NT2/D1 (cell line): ENCODE data around the gene MAK.

ENCODE experiments used
- DNase-seq: peaks from one replicate; pipeline ENCODE4 v3.0.0-alpha.2; 2011; ENCODE audit warnings: low read depth, low spot score
- H3K27me3 ChIP-seq: 2 replicates; pipeline ENCODE4 v1.6.0; 2011; ENCODE audit warnings: mild to moderate bottlenecking; ENCODE audit not compliant: insufficient read length, insufficient read depth
- H3K36me3 ChIP-seq: 2 replicates; pipeline ENCODE4 v1.6.1; 2011; ENCODE audit warnings: mild to moderate bottlenecking, low read length, mixed read lengths; ENCODE audit not compliant: insufficient read depth, insufficient read length
- H3K4me1 ChIP-seq: 2 replicates; pipeline ENCODE4 v1.5.1; 2011; ENCODE audit not compliant: insufficient read depth, insufficient read length
- H3K4me3 ChIP-seq: 2 replicates; pipeline ENCODE4 v1.5.1; 2011; ENCODE audit warnings: low read depth; ENCODE audit not compliant: insufficient read length
- H3K9ac ChIP-seq: 2 replicates; pipeline ENCODE4 v1.6.0; 2011; ENCODE audit warnings: low read depth; ENCODE audit not compliant: insufficient read length
- H3K9me3 ChIP-seq: 2 replicates; pipeline ENCODE4 v1.5.1; 2011; ENCODE audit warnings: mild to moderate bottlenecking, low read length; ENCODE audit not compliant: insufficient read depth
- SUZ12 ChIP-seq: IDR thresholded peaks from 2 replicates; pipeline ENCODE4 v1.6.1; 2011; ENCODE audit not compliant: insufficient read length, insufficient read depth; ENCODE audit errors: extremely low read depth
- YY1 ChIP-seq: IDR thresholded peaks from 2 replicates; pipeline ENCODE4 v1.6.1; 2011; ENCODE audit not compliant: insufficient read length, insufficient read depth
- ZNF274 ChIP-seq: IDR thresholded peaks from 2 replicates; pipeline ENCODE4 v1.6.1; 2011; ENCODE audit warnings: mild to moderate bottlenecking, low read depth, low read length

Gene MAK

DNA sequence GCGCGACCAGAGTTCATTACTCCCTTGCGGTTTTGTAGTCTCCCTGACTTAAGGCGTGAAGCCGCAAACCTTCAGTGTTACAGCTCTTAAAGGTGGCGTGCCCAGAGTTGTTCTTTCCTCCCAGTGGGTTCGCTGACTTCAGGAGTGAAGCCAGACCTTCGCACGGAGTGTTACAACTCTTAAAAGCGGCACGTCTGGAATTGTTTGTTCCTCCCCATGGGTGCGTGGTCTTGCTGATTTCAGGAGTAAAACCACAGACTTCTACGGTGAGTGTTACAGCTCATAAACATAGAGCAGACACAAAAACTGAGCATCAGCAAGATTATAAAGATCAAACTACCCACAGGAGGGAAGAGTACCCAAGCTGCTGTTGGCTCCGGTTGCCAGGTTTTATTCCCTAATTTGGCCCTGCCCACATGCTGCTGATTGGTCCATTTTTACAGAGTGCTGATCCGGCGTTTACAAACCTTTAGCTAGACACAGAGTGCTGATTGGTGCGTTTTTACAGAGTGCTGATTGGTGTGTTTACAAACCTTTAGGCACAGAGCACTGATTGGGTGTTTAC lies 105.1 kb downstream of the MAK start:
- Histone ChIP-seq H3K27me3 (no peaks in the 10 kb centered on the region), H3K9me3 (no peaks in the 10 kb centered on the region), H3K36me3 (peaks cover 52% of the 10 kb centered on the region), H3K4me3 (no peak overlapping the region), H3K4me1 (no peaks in the 10 kb centered on the region), H3K9ac (no peak overlapping the region)
- no peak for DNase-seq
- TF ChIP-seq YY1 (no peak), ZNF274 (no peak), SUZ12 (no peak)

DNA sequence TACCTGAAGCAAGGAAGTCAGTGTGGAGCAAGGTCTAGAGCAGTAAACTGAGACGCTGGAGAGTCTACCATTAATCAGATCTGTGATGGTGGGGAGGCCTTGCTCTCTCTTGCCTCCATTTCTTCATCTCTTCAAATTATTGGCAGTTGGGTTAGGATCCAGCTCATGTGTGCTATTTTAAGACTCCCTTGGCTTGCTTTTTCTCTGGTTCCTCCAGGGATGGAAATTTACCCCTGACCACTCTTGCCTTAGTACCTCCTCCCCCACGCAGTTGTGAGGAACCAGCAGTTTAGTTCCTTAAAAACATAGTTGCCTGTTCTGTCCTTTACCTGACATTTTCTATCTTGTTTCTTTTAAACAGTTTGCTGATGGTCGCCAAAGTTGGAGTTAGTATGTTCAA lies 108.1 kb downstream of the MAK start:
- peaks cover 75% of the 10 kb centered on the region for H3K36me3 ChIP-seq
- no peak overlapping the region for H3K4me3 ChIP-seq
- TF ChIP-seq SUZ12 (no peak), YY1 (no peak), ZNF274 (no peak)
- no peaks in the 10 kb centered on the region for H3K4me1 ChIP-seq
- H3K9me3 ChIP-seq = no peaks in the 10 kb centered on the region
- no peaks in the 10 kb centered on the region for H3K27me3 ChIP-seq
- H3K9ac ChIP-seq = no peak overlapping the region
- DNase-seq = no peak

GRCh38 chr6:10725716-10726115 lies 112.6 kb downstream of the MAK start:
- no peak overlapping the region for H3K4me3 ChIP-seq
- no peak for TF ChIP-seq ZNF274
- H3K27me3 ChIP-seq = no peaks in the 10 kb centered on the region
- peaks cover 3% of the 10 kb centered on the region; the same call in 1 of the 2 replicates for H3K9me3 ChIP-seq
- H3K9ac ChIP-seq = no peak overlapping the region
- no peak for DNase-seq
- peaks cover 58% of the 10 kb centered on the region for H3K36me3 ChIP-seq
- no peaks in the 10 kb centered on the region for H3K4me1 ChIP-seq

DNA sequence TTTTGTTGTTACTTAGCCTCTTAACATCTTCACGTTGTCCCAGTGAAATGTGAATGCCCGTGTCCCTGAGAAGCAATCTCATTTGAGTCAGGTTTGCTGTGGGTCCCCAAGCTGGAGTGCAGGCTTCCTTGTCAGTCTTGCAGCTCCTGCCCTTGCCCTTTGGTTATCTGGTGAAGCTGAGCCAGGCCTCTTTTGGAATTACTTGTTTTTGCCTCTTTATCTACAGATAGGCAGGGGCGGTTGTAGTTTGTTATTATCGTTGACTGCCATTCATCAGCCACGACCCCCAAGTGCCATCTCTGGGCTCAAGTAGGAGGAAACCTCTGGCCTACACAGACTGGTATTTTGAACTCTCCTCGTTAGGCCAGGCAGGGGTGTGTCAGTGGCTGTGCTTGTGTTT lies 113.3 kb downstream of the MAK start:
- DNase-seq = no peak
- Histone ChIP-seq H3K36me3 (peaks cover 52% of the 10 kb centered on the region), H3K9me3 (peaks cover 3% of the 10 kb centered on the region; the same call in 1 of the 2 replicates), H3K27me3 (no peaks in the 10 kb centered on the region), H3K4me1 (no peaks in the 10 kb centered on the region), H3K4me3 (no peak overlapping the region), H3K9ac (no peak overlapping the region)
- TF ChIP-seq ZNF274 = no peak
- no peak for TF ChIP-seq YY1
- no peak for TF ChIP-seq SUZ12

- H3K27me3 ChIP-seq = no peaks in the 10 kb centered on the region
- H3K9ac ChIP-seq = peak overlapping the region; percentile 71
- no peak for DNase-seq
- H3K4me1 ChIP-seq = no peaks in the 10 kb centered on the region
- H3K4me3 ChIP-seq = peak overlapping the region; percentile 70
- H3K36me3 ChIP-seq = peaks cover 38% of the 10 kb centered on the region
- no peak for TF ChIP-seq YY1
- no peak for TF ChIP-seq SUZ12
- no peak for TF ChIP-seq ZNF274
- H3K9me3 ChIP-seq = peaks cover 16% of the 10 kb centered on the region
These were observed 114.8 kb downstream of the MAK start for GRCh38 chr6:10723567-10723881.

DNA sequence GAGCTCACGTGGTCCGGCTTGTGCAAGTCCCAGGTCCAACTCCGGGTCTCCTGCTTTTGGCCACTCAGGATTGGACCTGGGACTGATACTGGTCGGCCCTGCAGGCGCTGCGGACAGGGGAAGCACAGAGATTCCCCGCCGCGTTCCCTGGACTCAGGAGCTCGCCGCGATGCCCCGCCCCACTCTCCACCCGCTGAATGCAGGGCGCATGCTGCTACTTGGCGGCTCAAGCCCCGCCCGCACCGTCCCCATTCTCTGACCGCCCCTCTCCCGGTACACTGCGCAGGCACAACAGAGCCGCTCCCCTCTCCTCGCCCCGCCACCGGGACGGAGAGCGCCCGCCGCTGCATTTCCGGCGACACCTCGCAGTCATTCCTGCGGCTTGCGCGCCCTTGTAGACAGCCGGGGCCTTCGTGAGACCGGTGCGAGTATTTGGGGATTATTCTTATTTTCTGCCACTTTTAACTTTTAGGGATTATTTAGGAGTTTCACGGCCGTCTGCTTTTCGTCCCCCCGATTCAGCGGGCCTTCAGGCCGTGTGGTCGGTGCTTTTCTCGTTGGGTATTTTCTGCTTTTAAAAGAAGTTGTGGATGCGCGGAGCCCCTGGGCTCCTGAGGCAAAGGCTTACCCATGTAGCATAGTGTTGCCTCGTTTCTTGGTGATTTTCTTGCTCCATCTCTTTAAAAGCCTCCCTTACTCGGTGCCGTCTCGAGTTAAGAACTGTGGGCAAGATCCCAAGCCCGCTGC lies 115.3 kb downstream of the MAK start, which contains the start of gene TMEM14C:
Gene TMEM14C (plus strand): TSS at position 251 of the 747 bp plus-strand sequence. CDS start 1,544 bp downstream, outside the sequence.
- Histone ChIP-seq H3K36me3 (peaks cover 33% of the 10 kb centered on the region), H3K4me3 (peak within 1 kb of the TSS; percentile 70), H3K9me3 (peaks cover 22% of the 10 kb centered on the region), H3K27me3 (no peaks in the 10 kb centered on the region), H3K9ac (peak within 1 kb of the TSS; percentile 71), H3K4me1 (no peaks in the 10 kb centered on the region)
- no peak for TF ChIP-seq SUZ12
- no peak for TF ChIP-seq YY1
- no peak for TF ChIP-seq ZNF274
- peak; percentile 96 for DNase-seq

DNA sequence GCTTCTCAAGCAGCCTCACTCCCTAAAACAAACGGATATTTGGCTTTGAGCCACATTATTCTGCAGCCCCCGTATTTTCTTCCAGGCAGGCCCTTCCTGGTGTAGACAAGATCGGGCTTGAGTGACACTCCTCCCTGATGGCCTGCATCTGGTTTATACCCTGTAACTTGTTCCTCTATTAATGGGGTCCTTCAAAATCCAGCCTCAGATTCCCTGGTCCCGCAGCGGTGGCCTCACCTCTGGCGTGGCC lies 115.8 kb downstream of the MAK start:
- Histone ChIP-seq H3K4me1 (no peaks in the 10 kb centered on the region), H3K4me3 (peak overlapping the region; percentile 70), H3K9ac (peak overlapping the region; percentile 70), H3K36me3 (peaks cover 28% of the 10 kb centered on the region), H3K27me3 (no peaks in the 10 kb centered on the region), H3K9me3 (peaks cover 27% of the 10 kb centered on the region)
- TF ChIP-seq SUZ12 (no peak), ZNF274 (no peak), YY1 (no peak)
- no peak for DNase-seq
